ENCODE results near the gene MPZL3. TPM values are rescaled to one million over a fixed set of nuclear protein-coding genes. Genes with fewer than 3 reads are reported as not detected.

Gene MPZL3
- total and polyA plus RNA-seq, 4 donors = 2.5 to 6.9 (median 3.5) TPM

GRCh38 chr11:118234833-118235232 lies 17.3 kb downstream of the MPZL3 start:
- no peak overlapping the region for H3K9ac ChIP-seq (ENCODE audit: low read depth in 1 of 2, low read length in 2 of 2)
- no peak overlapping the region for H3K4me3 ChIP-seq (ENCODE audit: low read depth in 1 of 3, low read length in 3 of 3)
- no peak overlapping the region for H3K27ac ChIP-seq (ENCODE audit: low read depth in 1 of 2, low read length in 2 of 2)
- DNase-seq (ENCODE audit: low spot score) = no peak
- no peaks in the 10 kb centered on the region for H3K27me3 ChIP-seq (ENCODE audit: control insufficient read depth in 4 of 4, insufficient read depth in 4 of 4, low read length in 3 of 4)
- 96% methylated on average over 5 of the region's 5 CpGs for WGBS
- H3K36me3 ChIP-seq (ENCODE audit: control insufficient read depth in 4 of 4, insufficient read depth in 3 of 4, low read depth in 1 of 4, low read length in 3 of 4) = peaks cover 5 to 8% (median 7%) of the 10 kb centered on the region in 4 donors
- TF ChIP-seq RXRA (IDR thresholded peaks at IDR 0.05) (no peak), JUND (IDR thresholded peaks at IDR 0.05) (no peak), EGR1 (IDR thresholded peaks at IDR 0.05; ENCODE audit: low read depth in 2 of 2) (no peak), REST (IDR thresholded peaks at IDR 0.05) (no peak), HNF4A (conservative IDR thresholded peaks at IDR 0.05) (no peak), GABPA (IDR thresholded peaks at IDR 0.05 in 1 of 2, conservative IDR thresholded peaks at IDR 0.05 in 1 of 2) (no peak), CTCF (IDR thresholded peaks at IDR 0.05; ENCODE audit: low read depth, low read length, missing input control) (no peak), SP1 (IDR thresholded peaks at IDR 0.05) (no peak), MAX (IDR thresholded peaks at IDR 0.05) (no peak), TAF1 (conservative IDR thresholded peaks at IDR 0.05) (no peak), ZBTB33 (IDR thresholded peaks at IDR 0.05) (no peak), ATF3 (IDR thresholded peaks at IDR 0.05) (no peak), FOXA1 (IDR thresholded peaks at IDR 0.05) (no peak), YY1 (IDR thresholded peaks at IDR 0.05) (no peak), HNF4G (IDR thresholded peaks at IDR 0.05) (no peak), NR2F2 (IDR thresholded peaks at IDR 0.05) (no peak), RAD21 (IDR thresholded peaks at IDR 0.05) (no peak), FOXA2 (IDR thresholded peaks at IDR 0.05) (no peak)
- peaks cover 0 to 16% (median 9%) of the 10 kb centered on the region in 4 donors for H3K4me1 ChIP-seq (ENCODE audit: control insufficient read depth in 4 of 4, insufficient read depth in 4 of 4, low read length in 3 of 4)
- H3K9me3 ChIP-seq (ENCODE audit: control insufficient read depth in 4 of 4, low read length in 3 of 4) = no peaks in the 10 kb centered on the region

Measured in liver (tissue), 9 donors.